ENCODE data around the gene FOXO1.

GRCh38 chr13:40581277-40581579 lies 85.2 kb downstream of the FOXO1 start:
- no peak for TF ChIP-seq CTCF (IDR thresholded peaks at IDR 0.05; ENCODE audit: insufficient read depth, low read depth, low read length)
- no peak for TF ChIP-seq EZH2 (IDR thresholded peaks at IDR 0.05; ENCODE audit: insufficient read depth, low read length)

All from astrocyte (in vitro differentiated cells and primary cell).